Limb (tissue), 2 donors: ENCODE results near the gene BZW1.
A peak's percentile ranks its signal among the peaks of the same experiment; 100 is the strongest.

ENCODE experiments used
- DNase-seq, 2 donors: peaks; one replicate each; pipeline ENCODE4 v3.0.0-alpha.2; 2016; ENCODE audit errors: extremely low spot score in 2 of 2

BZW1 gene

DNA sequence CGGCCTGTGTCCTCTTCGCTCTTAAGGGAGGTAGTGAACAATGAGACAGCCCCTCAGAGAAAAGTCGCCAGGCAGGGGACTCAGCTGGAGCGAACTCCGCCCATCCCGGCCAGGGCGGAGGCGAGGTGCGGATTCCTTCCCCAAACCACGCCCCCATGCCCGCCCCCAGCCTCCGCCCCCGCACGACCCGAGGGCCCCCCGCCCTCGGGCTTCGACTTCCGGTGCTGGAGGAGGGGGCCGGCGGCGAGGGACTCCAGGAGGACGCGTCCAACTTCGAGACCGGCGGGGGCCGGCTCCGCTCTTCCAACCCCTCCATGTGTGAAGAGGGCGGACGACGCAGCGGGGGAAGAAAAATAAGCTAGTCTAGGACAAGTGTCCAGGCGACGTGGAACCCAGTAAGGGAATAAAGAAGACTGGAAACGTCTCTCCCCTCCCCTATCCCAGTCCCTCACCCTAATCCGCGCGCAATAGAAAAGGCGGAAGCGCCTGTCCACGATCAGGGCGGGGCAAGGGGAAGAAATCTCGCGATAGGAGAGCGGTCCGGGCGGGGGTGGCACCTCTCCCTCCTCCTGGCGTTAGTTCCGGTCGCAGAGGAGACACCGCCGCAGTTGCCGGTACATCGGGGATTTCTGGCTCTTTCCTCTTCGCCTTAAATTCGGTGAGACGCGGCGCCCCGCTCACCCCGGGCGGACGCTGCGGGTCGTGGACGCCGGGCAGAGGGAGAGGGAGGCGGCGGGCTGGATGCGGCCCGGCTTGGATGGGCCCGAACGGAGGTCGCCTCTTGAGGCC is at the start of gene BZW1:
BZW1 (plus strand) TSS at position 578 of the 789 bp plus-strand sequence. CDS start 1,308 bp downstream, outside the sequence.
- peak; percentile 97 to 98 for DNase-seq

DNA sequence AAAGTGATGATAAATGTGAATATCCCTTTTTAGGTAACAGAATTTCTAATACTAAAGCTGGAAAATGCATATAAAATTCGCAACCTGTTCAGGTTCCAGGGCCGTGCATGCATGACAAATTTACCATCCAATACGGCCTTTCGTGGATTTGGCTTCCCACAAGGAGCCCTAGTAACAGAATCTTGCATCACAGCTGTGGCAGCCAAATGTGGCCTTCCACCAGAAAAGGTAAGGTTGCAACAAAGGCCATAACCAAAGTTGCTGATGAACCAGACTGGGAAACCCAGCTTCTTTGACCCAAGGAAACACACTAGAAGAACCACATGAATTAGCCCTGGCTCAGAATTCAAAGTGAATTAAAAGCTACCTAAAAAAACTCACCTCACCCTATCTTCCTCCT is 49.6 kb upstream of the BZW1 start:
- no peak for DNase-seq

DNA sequence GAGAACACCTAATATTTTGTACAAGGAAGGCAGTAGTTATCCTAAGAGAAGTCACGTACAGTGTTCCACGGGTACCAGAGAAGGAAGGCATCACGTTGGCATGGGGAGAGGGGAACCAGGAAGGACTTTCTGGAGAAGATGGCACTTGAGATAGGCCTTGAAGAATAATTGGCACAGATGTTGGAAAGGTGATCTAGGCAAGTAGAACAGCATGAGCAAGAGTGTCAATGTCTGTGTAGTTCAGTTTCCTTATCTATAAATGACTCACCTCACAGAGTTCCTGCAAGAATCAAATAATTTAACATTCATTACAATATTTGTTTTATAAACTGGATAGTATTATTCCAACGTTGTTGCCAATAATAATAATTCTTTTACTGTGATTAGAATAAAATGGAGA is 48.3 kb upstream of the BZW1 start:
- no peak for DNase-seq

DNA sequence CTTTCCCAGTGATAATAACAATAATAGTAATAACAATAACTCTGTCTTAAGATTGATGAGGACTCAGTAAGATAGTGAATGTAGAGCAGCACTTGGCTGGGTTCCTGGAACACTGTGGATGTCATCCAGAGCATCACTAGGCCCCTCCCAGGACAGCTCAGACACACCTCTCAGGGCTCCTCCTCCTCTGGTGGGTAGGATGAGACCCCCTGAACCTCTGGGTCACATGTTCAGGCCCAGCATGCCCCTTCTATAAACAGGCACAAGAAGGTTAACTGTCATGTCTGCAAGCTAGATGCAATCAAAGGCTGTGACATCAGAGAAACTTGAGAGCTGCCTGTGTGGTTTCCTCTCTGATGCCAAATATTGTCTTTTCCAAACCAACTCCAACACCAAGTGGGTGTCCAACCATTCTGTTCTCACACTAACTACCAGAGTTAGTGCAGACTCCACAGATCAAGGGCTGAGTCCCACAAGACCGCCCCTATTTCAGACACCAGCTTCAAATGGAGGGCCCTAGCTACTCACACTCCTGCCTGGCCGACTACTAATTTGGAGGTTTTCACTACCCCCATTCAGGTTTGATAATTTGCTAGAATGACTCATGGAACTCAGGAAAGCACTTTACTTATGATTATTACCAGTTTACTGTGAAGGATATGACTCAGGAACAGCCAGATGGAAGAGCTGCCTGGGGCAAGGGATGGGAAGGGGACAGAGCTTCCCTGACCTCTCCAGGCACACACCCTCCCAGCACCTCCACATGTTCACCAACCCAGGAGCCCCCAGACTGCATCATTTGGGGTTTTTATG is 46.4 kb upstream of the BZW1 start:
- DNase-seq, result no peak

DNA sequence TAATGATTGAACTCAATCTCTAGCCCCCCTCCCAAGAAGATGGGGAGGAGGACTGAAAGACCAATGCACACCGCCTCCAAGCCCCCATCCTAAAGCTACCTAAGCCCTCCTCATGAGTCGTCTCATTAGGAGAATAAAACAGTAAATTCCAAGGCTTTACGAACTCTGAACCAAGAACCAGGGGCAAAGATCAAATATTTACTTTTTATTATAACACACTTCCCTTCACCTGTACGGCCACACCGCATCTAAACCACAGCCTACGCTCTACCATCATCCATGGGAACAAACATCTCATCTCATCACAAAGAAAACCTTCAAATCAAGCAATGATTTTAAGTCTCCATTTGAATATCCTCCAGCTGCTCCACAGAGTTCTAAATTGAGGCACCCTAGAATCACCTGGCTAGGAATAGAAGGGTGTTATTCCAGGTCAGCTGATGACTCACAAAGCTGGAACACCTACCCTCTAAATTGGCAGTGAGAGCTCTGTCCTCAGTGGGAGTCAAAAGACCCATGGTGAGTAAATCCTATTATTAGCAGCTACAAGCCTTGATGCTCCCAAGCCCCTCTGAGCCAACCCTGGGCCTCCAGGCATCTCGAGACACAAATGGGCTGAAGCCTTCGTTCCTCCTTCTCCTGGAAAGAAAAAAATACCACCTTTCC is 45.6 kb upstream of the BZW1 start:
- no peak for DNase-seq

DNA sequence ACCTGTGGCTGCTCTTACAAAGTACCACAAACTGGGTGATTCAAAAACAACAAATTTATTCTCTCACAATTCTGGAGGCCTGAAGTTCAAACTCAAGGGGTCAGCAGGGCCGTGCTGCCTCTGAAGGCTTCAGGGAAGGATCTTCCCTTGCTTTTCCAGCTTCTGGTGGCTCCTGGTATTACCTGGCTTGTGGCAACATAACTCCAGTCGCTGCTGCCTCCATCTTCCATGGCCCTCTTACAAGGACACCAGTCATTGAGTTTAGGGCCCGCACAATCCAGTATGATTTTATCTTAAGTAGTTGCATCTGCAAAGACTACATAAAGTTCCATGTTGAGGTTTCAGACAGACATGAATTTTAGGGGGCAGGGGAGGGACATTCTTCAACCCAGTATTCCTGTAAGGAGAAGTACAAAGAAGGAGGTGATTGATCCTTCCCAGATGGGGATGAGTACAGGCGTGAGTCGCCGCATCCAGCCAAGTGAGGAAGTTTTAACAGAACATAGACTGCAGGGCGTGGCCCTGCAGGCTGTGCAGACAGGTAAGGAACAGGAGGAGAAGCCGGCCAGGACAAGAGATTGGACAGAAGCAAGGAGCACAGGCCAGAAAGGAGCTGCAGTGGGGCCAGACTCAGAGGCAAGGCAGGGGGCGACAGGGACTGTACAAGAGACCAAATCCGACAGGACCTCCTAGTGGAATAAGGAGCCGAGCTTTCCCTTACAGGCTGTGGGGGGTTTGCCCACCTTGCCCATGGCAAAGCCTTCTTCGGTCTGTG is 44.4 kb upstream of the BZW1 start:
- no peak for DNase-seq

DNA sequence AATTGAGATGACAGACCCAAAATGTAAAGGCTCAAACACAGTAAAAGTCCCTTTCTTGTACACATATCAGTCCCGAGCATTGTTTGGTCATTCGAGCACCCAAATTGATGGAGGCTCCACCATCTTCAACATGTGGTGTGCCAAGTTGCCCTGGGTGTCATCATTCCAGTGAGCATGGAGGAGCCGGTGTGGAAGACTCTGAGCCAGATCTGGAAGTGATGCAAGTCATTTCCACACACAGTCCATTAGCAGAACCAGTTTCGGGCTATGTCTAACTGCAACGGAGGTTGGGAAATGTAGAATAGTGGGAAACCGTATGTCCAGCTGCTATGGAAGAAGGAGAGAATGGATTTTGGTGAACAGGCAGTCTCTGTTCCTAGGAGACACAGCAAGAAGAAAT is 40.9 kb upstream of the BZW1 start:
- DNase-seq, result no peak

DNA sequence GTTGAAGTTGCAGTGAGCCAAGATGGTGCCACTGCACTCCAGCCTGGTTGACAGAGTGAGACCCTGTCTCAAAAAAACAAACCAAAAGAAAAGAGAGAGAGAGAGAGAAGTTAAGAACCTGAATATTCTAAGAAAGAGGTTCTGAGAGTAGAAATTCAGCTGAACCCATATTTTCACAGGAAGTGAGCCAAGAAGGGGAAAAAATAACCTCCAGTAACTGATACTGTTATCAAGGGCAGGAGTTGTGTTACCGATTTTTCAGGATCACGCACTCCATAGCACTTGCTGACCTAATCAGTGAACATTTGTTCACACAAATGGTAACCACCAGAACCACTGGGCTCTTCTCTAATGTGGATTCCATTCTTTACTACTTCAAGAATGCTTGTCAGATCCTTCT is 39.1 kb upstream of the BZW1 start:
- no peak for DNase-seq

DNA sequence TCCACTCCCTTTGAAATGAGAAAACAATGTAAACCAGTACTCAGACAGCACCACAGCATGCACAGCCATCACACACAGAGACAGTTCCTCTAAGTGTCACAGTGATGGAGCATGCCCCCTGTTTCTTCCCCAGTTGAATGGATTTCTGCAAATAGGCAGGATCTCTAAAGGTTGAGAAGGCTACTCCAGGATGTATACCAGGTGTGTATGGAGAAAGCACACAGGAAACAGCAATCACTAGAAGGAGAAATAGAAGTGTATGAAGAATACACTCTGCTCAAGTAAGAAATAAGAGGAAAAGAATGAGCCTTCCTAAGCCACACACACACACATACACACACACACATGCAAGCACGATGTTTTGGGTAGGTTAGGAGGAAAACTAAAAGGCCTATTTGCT is 38.6 kb upstream of the BZW1 start:
- no peak for DNase-seq

DNA sequence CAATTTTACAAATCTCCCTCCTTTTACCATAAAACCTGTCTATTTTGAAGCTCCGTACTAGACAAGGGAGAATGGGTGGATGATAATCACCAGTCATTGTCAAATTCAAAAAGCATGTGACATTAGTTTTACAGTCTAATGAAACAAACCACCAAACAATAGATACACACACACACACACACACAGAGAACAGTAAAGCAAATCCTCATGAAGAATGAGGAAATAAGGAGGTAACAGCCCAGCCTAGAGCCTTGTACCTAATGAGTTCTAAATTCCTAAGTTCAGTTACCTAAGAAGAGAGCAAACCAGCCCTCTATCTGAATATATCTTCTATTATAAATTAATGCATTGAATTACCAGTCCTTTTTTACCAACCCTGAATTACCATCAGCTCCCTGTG is 36.8 kb upstream of the BZW1 start:
- no peak for DNase-seq

DNA sequence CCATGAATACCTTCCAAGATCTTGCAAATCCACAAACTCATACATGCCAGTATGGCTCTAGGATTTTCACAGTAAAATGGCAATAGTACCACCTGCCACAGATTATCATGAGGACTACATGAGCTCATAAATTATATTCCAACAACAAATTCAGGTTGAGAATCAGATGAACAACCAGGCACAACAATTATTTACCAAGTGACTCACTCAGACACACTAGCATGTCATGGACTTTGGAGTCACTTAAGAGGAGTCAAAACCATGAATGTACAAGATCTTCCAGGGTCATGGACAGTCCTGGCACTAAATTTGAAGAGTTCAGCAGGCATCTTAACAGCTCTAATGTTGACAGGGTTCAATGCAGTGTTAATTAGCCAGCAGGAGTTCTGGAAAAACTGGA is 34.4 kb upstream of the BZW1 start:
- DNase-seq, result no peak

DNA sequence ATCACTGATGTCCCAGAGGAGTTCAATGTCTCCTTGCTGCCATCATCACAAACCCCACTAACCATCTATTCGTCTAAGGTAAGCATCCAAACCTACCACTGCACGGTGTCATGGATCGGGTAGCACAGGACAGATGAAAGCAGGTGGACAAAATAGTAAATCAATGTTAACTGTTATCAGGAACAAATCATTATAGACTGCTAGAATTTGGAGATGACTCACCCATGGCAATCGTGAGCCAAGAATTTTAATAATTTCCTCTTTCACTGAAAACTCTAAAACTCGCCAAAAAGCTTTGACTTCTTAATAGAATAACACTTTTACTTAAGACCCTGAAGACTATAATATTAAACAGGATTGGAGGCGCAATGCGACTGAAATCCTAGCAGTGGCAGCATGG is 33.7 kb upstream of the BZW1 start:
- DNase-seq, result no peak

DNA sequence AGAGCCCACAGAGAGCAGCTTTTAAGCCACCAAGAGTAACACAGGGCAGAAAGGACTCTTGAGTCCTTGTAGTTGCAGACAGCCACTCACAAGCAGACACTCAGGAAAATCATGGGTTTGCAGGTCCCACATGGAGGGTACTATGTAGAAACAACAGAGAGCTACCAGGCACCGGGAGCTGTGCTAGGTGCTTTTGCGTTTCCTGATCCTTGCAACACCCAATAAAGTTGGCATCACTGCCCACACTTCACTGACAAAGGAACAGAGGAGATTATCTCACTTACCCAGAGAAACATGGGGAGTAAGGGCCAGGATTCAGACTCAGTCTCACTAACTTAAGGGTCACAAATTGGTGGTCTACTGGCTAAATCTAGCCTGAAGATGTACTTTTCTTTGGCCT is 32.5 kb upstream of the BZW1 start:
- no peak for DNase-seq

DNA sequence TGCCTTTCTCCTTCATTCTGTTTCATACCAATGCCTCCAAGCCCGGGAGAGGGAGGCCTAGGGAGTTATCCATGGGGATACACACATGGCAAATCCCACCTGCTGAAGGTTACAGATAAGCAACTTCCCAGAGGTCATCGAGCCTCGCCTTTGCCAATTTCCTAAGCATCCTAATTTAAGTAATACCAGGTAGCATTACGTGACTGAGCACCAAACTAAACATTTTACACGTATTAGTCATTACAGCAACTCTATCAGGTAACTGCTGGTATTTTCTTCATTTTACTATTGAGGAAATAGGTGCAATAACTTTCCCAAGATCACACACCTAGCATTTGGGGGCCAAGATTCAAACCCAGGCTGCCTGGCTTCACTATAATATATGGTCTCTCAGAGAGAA is 30.1 kb upstream of the BZW1 start:
- DNase-seq, result no peak

DNA sequence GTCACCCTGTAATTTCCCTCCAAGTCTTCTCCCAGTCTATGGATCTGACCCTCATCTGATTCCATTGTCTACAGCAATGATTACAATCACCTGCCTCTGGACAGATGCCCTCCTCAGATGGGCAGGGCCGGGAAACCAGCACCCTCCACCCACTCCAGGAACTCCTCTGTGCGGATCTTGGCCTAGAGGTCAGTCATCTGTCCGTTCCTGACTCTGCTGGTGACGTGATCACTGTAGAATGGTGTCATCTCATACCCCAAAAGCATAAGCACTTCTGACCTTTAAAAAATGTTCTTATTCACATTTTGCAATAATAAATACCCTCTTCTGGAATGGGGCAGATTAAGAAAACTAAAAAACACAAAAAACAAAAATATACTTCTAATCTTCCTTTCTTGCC is 29.5 kb upstream of the BZW1 start:
- no peak for DNase-seq

DNA sequence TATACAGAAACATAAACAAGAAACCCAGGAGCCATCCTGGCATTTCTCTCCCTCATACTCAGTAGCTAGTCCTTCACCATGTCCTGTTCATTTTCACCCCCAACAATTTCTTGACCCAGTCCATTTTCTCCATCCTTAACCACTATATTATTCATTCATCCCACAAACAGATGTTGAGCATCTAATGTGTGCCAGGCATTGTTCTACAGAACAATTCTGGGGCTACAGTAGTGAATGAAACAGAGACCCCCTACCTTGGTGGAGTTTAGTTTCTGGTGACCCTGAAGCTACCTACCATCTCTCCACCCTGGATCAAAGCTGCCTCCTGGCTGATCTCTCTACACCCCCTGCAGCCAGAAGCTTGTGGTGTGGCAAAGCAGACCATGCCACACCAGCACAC is 27.5 kb upstream of the BZW1 start:
- no peak for DNase-seq

DNA sequence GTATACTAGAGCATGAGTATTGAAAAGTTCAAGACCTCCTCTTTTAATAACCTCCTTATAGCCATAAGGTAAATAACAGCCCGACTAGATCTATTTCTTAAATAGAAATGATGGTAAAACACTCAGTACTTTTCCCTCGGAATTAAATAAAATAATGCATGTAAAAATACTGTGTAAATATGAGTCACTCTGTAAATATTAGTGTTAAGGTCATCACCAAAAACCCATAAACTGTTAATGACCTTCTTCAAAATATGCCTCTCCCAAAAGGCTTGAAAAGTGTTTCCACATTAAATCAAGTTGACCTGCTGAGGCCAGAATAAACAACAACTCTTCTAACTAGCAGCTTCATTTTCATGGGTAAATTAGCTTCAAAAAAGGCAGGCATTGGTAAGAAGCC is 25.3 kb upstream of the BZW1 start:
- no peak for DNase-seq

DNA sequence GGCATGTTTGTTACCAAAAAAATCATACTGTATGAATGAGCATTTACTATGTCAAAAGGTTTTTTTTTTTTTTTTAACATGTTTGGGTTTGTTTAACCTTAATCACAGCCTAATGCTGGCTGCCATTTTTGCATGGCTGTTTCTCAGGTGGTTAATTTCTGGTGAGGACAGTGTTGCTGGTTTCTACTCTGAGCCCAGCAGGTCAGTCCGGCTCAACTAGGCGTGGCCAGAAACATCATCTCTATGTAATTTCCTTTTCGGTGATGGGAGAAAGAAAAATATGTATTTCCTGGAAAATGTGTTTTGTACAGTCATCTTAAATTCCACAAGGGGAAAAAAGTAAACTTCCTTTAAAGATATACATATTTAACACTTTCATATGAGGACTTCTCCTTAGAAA is 24.9 kb upstream of the BZW1 start:
- no peak for DNase-seq

DNA sequence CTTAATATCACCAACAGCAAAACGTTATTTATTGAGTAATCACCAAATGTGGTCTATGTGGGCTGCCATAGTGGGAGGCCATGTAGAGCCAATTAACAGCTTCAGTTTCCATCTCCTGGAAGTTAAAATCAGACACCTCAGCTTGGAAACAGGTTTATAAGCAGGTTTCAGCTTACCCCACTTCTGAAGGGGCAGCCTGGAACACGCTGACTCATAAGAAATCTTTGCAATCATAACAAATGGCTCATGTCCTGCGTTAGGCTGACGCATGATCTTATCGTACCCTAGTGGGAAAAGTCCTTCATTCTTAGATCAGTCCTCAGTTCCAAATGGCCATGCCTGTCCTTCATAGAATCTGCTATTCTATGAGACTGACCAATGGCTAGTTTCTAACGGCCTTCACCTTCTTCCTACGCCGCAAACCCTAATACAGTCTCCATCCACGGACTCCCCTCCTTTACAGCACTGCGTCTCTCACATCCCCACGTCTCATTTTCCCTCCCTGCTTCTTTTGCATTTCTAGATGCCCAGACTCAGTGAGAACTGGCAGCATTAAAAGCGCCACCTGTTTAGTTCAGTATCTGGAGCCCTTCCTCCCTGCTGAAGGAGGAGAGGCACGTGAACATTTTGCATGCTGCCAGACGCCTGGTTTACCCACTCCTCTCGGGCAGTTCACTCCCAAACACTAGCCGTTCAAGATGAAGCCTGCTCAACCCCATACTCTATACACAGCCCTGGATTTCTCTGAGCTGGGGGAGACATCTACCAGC is 24.2 kb upstream of the BZW1 start:
- no peak for DNase-seq

DNA sequence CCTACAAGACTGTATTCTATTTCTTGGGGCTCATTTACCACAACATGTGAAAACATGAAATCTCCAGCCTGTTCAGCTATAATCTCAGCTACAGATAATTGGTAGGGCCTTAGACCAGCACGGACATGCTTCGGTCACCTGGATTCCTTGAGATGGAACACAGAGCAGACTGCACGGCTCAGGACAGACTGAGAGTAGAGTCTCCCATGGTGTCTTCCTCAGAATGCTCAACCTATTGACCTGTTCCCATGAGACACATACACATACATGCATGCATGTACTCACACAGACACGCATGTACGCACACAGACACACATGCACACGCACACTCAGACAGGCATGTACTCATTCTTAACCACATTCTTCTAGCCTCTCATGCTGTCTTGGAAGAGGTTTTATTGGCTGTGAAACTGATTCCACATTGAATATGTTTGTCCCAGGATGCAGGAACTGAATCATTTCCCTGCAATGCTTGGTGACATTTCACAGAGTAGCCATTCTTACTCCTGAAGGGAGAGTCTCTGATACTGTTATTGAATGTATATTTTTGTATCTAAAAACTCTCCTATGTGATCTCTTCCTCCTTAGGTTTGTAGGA is 23.5 kb upstream of the BZW1 start:
- DNase-seq, result no peak

DNA sequence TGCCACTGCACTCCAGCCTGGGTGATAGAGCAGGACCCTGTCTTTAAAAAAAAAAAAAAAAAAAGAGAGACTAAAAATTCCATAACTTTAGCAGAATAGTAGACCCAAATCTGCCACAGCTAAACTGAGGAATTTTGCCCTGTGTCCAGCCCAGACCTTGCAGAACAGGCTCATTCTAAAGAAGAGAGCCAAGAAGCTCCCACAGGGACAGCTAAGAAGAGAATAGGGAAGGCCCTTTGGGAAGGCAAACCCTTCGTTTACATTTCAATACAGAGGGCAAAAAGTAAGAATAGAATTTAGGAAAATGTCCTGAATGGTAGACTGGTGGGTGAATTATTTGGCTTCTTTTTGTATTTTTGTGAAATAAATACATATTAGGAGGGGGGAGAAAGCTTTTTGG is 21.5 kb upstream of the BZW1 start:
- DNase-seq, result no peak
